ENCODE data around the gene ZNF470.

The ZNF470 gene

GRCh38 chr19:56611288-56611687, 44.0 kb downstream of the ZNF470 start:
- DNase-seq, result peak; percentile 4

GRCh38 chr19:56612737-56613136, 45.5 kb downstream of the ZNF470 start:
- DNase-seq, result no peak

GRCh38 chr19:56613639-56614038, 46.4 kb downstream of the ZNF470 start:
- no peak for DNase-seq

GRCh38 chr19:56617531-56617930, 50.3 kb downstream of the ZNF470 start:
- DNase-seq, result no peak

- DNase-seq, result no peak
Measured at GRCh38 chr19:56619121-56619520, 51.9 kb downstream of the ZNF470 start.

GRCh38 chr19:56622374-56622773, 55.1 kb downstream of the ZNF470 start:
- DNase-seq, result no peak

GRCh38 chr19:56623006-56623405, 55.7 kb downstream of the ZNF470 start:
- no peak for DNase-seq

- DNase-seq, result no peak
Measured at GRCh38 chr19:56625708-56626107, 58.4 kb downstream of the ZNF470 start.

GRCh38 chr19:56633021-56633420, 65.8 kb downstream of the ZNF470 start:
- DNase-seq, result no peak

GRCh38 chr19:56637976-56638555, 70.8 kb downstream of the ZNF470 start:
- DNase-seq, result peak; percentile 72
